ENCODE results near the gene TOMM20. TPM values are rescaled to one million over a fixed set of nuclear protein-coding genes. Genes with fewer than 3 reads are reported as not detected.
A peak's percentile ranks its signal among the peaks of the same experiment; 100 is the strongest.
"Not testable (repeated sequence)": the region's sequence is repeated elsewhere in the genome, so short reads cannot be mapped to it uniquely, and the experiment has no call there.

TOMM20 gene
- total and polyA plus RNA-seq, 7 donors: 44.7 to 90.9 (median 71.5) TPM

DNA sequence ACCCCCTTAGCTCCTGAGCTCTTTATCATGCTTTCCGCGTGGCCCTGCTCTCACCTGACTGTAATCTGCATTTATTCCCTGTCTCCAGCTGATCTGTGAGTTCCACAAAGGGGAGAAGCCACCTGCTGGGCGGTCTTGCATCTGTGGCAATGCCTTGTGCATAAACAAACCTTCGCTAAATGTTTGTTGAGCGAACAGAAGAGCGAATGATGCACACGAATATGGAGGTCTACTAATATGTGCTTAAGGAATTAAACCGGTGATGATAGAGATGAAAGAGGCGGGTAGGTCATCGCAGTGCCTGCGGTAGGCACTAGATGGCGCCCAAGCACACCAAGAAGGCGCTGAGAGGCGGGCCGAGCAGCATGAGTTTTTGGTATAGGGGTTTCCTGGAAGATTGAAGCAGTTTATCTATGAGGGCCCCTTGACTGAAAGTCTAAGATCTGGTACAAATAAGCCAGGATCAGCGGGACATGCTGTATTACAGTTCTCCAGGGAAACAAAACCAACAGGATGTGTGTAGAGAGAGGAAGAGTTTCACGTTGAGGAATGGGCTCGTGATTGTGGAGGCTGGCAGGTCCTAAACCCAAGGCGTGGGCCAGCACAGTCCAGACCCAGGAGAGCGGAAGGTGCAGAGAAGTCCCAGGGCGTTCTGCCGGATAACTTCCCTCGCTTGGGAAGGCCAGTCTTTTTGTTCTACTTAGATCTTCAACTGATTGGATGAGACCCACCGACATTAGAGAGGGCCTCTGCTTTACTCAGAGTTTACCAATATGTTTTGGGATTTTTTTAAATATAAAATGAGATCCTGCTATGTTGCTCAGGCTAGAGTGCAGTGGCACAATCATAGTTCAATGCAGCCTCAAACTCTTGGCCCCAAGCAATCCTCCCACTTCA, 34.7 kb downstream of the TOMM20 start:
- TF ChIP-seq, protein P1, sequence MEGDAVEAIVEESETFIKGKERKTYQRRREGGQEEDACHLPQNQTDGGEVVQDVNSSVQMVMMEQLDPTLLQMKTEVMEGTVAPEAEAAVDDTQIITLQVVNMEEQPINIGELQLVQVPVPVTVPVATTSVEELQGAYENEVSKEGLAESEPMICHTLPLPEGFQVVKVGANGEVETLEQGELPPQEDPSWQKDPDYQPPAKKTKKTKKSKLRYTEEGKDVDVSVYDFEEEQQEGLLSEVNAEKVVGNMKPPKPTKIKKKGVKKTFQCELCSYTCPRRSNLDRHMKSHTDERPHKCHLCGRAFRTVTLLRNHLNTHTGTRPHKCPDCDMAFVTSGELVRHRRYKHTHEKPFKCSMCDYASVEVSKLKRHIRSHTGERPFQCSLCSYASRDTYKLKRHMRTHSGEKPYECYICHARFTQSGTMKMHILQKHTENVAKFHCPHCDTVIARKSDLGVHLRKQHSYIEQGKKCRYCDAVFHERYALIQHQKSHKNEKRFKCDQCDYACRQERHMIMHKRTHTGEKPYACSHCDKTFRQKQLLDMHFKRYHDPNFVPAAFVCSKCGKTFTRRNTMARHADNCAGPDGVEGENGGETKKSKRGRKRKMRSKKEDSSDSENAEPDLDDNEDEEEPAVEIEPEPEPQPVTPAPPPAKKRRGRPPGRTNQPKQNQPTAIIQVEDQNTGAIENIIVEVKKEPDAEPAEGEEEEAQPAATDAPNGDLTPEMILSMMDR (IDR thresholded peaks at IDR 0.05): peak; percentile 89
- Histone ChIP-seq H3K9me3 (no peaks in the 10 kb centered on the region), H3K36me3 (ENCODE audit: insufficient read depth in 1 of 2, low read depth in 1 of 2) (no peaks in the 10 kb centered on the region), H3K4me3 (peak overlapping the region; percentile 31), H3K27me3 (ENCODE audit: insufficient read depth in 3 of 3, low read length in 2 of 3) (no peaks in the 10 kb centered on the region), H3K4me1 (peaks cover 7% of the 10 kb centered on the region), H3K27ac (no peak overlapping the region)
- WGBS, 3 donors: 33 to 35% (median 33%) methylated on average over 24 of the region's 24 CpGs
- intact Hi-C loops (cut with DNase I): loop anchor here in 1 of 2 donors (5.0 kb wide), 1 partner anchor 602 kb away; no protein-coding TSS in a partner anchor
- ATAC-seq (peak; percentile 73 to 90 (median 78)), DNase-seq (peak; percentile 78 to 85)

DNA sequence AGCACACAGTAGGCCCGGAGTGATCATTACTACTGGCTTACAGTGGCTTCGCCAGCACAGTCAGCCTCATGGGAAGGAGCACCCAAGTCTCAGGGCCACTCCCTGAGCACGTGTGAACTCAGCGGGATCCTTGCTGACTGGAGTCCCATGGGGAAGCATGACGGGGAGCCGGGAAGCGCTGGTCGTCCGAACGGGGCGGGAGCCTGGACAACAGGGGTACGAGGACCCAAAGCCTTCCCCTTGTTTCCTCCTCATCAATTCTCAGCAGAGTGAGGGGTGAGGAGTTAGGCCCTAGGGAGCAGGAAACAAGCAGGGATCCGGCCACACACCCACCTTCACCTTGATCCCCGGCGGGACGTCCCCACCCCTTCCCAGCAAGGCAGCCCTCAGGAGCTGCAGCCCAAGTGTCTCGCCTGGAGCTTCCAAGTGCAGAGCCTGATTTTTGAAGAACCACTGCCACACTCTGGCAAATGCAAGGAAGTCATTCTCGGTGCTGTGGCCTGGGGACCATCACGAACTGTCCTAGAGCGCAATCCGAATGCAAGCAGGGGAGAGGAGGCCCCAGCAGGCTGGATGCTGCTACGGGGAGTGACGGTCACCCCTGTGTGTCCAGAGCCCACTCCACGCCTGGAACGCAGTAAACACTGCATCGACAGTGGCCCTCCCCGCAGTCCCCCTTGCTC, 35.5 kb downstream of the TOMM20 start:
- Histone ChIP-seq H3K4me1 (peaks cover 7% of the 10 kb centered on the region), H3K4me3 (peak overlapping the region; percentile 31), H3K27ac (no peak overlapping the region), H3K36me3 (ENCODE audit: insufficient read depth in 1 of 2, low read depth in 1 of 2) (no peaks in the 10 kb centered on the region), H3K9me3 (no peaks in the 10 kb centered on the region), H3K27me3 (ENCODE audit: insufficient read depth in 3 of 3, low read length in 2 of 3) (no peaks in the 10 kb centered on the region)
- DNase-seq (no peak), ATAC-seq (peak; percentile 50 to 72 (median 62))
- TF ChIP-seq, protein P1 (IDR thresholded peaks at IDR 0.05): no peak
- intact Hi-C loops (cut with DNase I): loop anchor here in 1 of 2 donors (5.0 kb wide), 1 partner anchor 601 kb away; no protein-coding TSS in a partner anchor
- 36 to 44% (median 41%) methylated on average over 27 of the region's 27 CpGs for WGBS, 3 donors

DNA sequence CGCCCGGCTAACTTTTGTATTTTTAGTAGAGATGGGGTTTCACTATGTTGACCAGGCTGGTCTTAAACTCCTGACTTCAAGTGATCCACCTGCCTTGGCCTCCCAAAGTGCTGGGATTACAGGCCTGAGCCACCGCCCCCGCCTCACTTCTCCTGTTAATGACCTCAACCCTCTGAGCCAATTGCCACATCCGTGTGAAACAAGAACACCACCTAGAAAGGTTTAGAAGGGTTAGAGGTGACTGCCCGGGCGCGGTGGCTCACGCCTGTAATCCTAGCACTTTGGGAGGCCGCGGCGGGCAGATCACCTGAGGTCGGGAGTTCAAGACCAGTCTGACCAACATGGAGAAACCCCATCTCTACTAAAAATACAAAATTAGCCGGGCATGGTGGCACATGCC, 36.2 kb downstream of the TOMM20 start:
- H3K9me3 ChIP-seq; H3K27me3 ChIP-seq (ENCODE audit: insufficient read depth in 3 of 3, low read length in 2 of 3); ATAC-seq; DNase-seq; H3K36me3 ChIP-seq (ENCODE audit: insufficient read depth in 1 of 2, low read depth in 1 of 2); H3K4me1 ChIP-seq; H3K27ac ChIP-seq; H3K4me3 ChIP-seq: not testable (repeated sequence)
- 91 to 94% (median 94%) methylated on average over 6 to 13 of the region's 14 CpGs for WGBS, 3 donors
- intact Hi-C loops (cut with DNase I): loop anchor here in 1 of 2 donors (5.0 kb wide), 1 partner anchor 600 kb away; no protein-coding TSS in a partner anchor

DNA sequence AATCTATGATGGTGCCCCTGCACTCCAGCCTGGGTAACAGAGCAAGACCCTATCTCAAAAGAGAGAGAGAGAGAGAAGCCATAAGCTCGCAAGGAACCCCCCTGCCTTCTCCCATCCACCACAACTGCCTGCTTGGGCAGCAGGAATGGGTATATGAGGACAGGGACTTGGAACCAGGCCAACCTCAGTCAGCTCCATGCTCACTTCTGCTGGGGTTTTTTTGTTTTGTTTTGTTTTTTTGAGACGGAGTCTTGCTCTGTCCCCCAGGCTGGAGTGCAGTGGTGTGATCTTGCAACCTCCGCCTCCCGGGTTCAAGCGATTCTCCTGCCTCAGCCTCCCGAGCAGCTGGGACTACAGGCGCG, 36.6 kb downstream of the TOMM20 start:
- not testable (repeated sequence) for H3K4me3 ChIP-seq; H3K36me3 ChIP-seq (ENCODE audit: insufficient read depth in 1 of 2, low read depth in 1 of 2); DNase-seq; ATAC-seq; H3K27ac ChIP-seq; H3K27me3 ChIP-seq (ENCODE audit: insufficient read depth in 3 of 3, low read length in 2 of 3); H3K4me1 ChIP-seq; H3K9me3 ChIP-seq
- intact Hi-C loops (cut with DNase I): loop anchor here in 1 of 2 donors (5.0 kb wide), 1 partner anchor 600 kb away; no protein-coding TSS in a partner anchor
- 96 to 99% (median 99%) methylated on average over 8 of the region's 8 CpGs for WGBS, 3 donors

DNA sequence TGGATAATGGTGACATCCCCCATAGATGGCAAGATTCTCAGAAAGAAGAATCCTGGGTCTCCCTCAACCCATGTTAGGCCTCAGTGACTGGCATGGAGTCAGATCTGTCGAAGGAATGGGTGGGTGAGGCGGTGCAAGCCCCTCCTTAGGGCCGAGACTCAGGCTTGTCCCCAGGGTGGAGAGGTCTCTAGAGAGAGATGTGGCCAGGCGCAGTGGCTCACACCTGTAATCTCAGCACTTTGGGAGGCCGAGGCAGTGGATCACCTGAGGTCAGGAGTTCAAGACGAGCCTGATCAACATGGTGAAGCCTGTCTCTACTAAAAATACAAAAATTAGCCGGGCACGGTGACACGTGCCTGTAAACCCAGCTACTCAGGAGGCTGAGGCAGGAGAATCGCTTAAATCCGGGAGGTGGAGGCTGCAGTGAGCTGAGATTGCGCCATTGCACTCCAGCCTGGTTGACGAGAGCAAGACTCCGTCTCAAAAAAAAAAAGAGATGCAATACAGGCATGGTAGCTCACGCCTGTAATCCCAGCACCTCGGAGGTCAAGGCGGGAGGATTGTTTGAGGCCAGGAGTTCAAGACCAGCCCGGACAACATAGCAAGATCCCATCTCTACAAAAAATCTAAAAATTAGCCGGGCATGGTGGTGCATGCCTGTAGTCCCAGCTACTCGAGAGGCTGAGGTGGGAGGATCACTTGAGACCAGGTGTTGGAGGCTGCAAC, 37.2 kb downstream of the TOMM20 start:
- intact Hi-C loops (cut with DNase I): loop anchor here in 1 of 2 donors (5.0 kb wide), 1 partner anchor 599 kb away; no protein-coding TSS in a partner anchor
- not testable (repeated sequence) for H3K27ac ChIP-seq

More for the DNA sequence above, 37.2 kb downstream of the TOMM20 start:
- not testable (repeated sequence) for H3K27me3 ChIP-seq (ENCODE audit: insufficient read depth in 3 of 3, low read length in 2 of 3); H3K4me3 ChIP-seq; H3K4me1 ChIP-seq; ATAC-seq; H3K9me3 ChIP-seq; H3K36me3 ChIP-seq (ENCODE audit: insufficient read depth in 1 of 2, low read depth in 1 of 2); DNase-seq
- 91 to 95% (median 94%) methylated on average over 20 of the region's 20 CpGs for WGBS, 3 donors
